PC-3 (cell line): ENCODE data around the gene ADAM23.

Source experiments
- EZH2 ChIP-seq: fragments of 300-600 bp; sonication (generic); IDR thresholded peaks from one replicate; pipeline ENCODE4 v1.6.1; 2017; ENCODE audit warnings: antibody characterized with exemption, mild to moderate bottlenecking, low read length; ENCODE audit not compliant: unreplicated experiment
- EZH2phosphoT487 ChIP-seq: fragments of 300-600 bp; sonication (generic); IDR thresholded peaks from 2 replicates; pipeline ENCODE4 v1.6.1; 2018; ENCODE audit warnings: mild to moderate bottlenecking, antibody characterized with exemption, low read length, borderline replicate concordance
- TF ChIP-seq, protein P1 (sequence below): fragments of 300-600 bp; sonication (generic); conservative IDR thresholded peaks from 2 replicates; pipeline ENCODE4 v1.5.1; 2017; ENCODE audit warnings: antibody characterized with exemption, low read depth, mild to moderate bottlenecking, low read length

DNA sequence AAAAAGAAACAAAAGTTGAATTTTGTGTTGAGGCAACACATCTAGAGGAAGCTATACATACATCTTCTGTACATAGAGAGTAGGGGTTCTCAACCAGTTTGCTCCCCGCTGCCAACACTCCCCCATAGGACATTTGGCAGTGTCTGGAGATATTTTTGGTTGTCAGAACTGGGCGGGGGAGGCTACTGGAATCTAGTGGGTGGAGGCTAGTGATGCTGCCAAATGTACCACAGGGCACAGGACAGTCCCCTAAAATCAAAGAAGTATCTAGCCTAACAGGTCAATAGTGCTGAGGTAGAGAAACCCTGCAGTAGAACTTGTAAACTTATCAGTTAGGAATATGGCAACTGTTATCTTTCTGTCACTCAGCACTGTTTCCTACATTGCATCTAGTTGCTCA is 21.3 kb downstream of the ADAM23 start:
- TF ChIP-seq, protein P1, sequence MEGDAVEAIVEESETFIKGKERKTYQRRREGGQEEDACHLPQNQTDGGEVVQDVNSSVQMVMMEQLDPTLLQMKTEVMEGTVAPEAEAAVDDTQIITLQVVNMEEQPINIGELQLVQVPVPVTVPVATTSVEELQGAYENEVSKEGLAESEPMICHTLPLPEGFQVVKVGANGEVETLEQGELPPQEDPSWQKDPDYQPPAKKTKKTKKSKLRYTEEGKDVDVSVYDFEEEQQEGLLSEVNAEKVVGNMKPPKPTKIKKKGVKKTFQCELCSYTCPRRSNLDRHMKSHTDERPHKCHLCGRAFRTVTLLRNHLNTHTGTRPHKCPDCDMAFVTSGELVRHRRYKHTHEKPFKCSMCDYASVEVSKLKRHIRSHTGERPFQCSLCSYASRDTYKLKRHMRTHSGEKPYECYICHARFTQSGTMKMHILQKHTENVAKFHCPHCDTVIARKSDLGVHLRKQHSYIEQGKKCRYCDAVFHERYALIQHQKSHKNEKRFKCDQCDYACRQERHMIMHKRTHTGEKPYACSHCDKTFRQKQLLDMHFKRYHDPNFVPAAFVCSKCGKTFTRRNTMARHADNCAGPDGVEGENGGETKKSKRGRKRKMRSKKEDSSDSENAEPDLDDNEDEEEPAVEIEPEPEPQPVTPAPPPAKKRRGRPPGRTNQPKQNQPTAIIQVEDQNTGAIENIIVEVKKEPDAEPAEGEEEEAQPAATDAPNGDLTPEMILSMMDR: no peak
- TF ChIP-seq EZH2 (no peak), EZH2phosphoT487 (no peak)
